Muscle of arm (tissue), 12 donors: ENCODE data around the gene PGLYRP2. TPM values are rescaled to one million over a fixed set of nuclear protein-coding genes. Genes with fewer than 3 reads are reported as not detected.

Experiments used
- DNase-seq: peaks from one replicate; pipeline ENCODE4 v3.0.0-alpha.2; 2013
- polyA plus RNA-seq, 12 donors: library from polyadenylated mRNA; unstranded; fragments of 120-200 nt; gene quantifications; one replicate each; pipeline ENCODE4 v1.2.1, GENCODE V29; 2013; ENCODE audit not compliant: insufficient read length in 12 of 12

The PGLYRP2 gene
- polyA plus RNA-seq, 12 donors = 0.26 TPM; not detected in 11

- DNase-seq = no peak
Measured at GRCh38 chr19:15456871-15457700, 22.2 kb downstream of the PGLYRP2 start.

- no peak for DNase-seq
Measured at GRCh38 chr19:15456441-15456840, 22.9 kb downstream of the PGLYRP2 start.

- no peak for DNase-seq
Measured at GRCh38 chr19:15455996-15456395, 23.3 kb downstream of the PGLYRP2 start.

- no peak for DNase-seq
Measured at GRCh38 chr19:15453906-15454860, 25.1 kb downstream of the PGLYRP2 start.

- DNase-seq = no peak
Measured at GRCh38 chr19:15453091-15453578, 26.2 kb downstream of the PGLYRP2 start.

GRCh38 chr19:15452111-15453047 is 26.9 kb downstream of the PGLYRP2 start:
- peak; percentile 78 for DNase-seq

- DNase-seq = no peak
Measured at GRCh38 chr19:15450528-15450890, 28.8 kb downstream of the PGLYRP2 start.

- DNase-seq = peak; percentile 58
Measured at GRCh38 chr19:15449620-15450527, 29.4 kb downstream of the PGLYRP2 start, which contains the start of gene WIZ. TSS of gene WIZ (minus strand) at chr19:15449956. CDS start at chr19:15448307, 1,649 bp downstream.

GRCh38 chr19:15448778-15449619 is 30.3 kb downstream of the PGLYRP2 start:
- DNase-seq = no peak

- DNase-seq = no peak
Measured at GRCh38 chr19:15448044-15448777, 31.1 kb downstream of the PGLYRP2 start.

GRCh38 chr19:15447057-15447456 is 32.2 kb downstream of the PGLYRP2 start:
- DNase-seq = no peak

GRCh38 chr19:15445807-15446376 is 33.4 kb downstream of the PGLYRP2 start:
- no peak for DNase-seq

- no peak for DNase-seq
Measured at GRCh38 chr19:15445227-15445605, 34.1 kb downstream of the PGLYRP2 start.

- DNase-seq = no peak
Measured at GRCh38 chr19:15444505-15445226, 34.6 kb downstream of the PGLYRP2 start.

- no peak for DNase-seq
Measured at GRCh38 chr19:15443838-15444237, 35.5 kb downstream of the PGLYRP2 start.

GRCh38 chr19:15443325-15443724 is 36.0 kb downstream of the PGLYRP2 start:
- DNase-seq = no peak
